ENCODE data around the gene TBX4.

Gene TBX4

DNA sequence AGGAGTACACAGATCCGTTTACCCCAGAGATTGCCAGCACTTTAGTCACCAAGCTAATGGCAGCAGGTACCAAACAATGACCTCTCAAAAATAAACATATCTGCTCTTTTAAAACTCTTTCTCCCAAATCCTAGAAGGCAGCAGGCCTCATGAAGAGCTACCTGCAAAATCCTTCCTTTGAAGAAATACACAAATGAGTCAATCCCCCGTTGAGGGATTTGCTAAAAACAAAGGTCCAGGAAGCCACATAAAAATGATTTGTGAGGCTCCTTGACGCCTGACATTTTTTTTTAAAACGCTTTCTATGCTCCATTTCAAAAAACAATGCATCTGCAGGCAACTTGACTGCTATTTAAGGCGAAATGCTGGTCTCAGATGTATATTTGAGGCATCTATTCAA, 80.6 kb downstream of the TBX4 start:
- no peak for DNase-seq (ENCODE audit: insufficient read length, low spot score)
- FAIRE-seq, result no peak
- TF ChIP-seq, protein P1, sequence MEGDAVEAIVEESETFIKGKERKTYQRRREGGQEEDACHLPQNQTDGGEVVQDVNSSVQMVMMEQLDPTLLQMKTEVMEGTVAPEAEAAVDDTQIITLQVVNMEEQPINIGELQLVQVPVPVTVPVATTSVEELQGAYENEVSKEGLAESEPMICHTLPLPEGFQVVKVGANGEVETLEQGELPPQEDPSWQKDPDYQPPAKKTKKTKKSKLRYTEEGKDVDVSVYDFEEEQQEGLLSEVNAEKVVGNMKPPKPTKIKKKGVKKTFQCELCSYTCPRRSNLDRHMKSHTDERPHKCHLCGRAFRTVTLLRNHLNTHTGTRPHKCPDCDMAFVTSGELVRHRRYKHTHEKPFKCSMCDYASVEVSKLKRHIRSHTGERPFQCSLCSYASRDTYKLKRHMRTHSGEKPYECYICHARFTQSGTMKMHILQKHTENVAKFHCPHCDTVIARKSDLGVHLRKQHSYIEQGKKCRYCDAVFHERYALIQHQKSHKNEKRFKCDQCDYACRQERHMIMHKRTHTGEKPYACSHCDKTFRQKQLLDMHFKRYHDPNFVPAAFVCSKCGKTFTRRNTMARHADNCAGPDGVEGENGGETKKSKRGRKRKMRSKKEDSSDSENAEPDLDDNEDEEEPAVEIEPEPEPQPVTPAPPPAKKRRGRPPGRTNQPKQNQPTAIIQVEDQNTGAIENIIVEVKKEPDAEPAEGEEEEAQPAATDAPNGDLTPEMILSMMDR (IDR thresholded peaks at IDR 0.05; ENCODE audit: insufficient read depth, missing control alignments), result no peak

DNA sequence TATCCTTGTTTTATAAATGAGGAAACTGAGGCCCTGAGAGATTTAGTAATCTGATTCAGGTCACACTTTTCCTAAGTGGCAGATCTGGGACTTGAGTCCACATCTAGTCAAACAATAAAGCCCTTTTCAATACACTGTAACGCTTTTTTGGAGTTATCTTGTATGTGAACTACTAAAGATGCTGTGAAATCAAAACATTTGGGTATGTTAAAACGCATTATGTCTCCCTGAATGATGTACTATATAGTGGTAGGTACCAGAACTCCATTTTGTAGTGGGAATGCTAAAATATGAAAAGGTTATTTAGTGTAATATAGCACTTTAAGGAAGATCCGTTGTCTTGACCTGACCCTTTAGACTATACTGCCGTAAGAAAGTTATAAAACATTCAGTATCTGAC, 81.6 kb downstream of the TBX4 start:
- DNase-seq (ENCODE audit: insufficient read length, low spot score) (no peak), FAIRE-seq (no peak)
- TF ChIP-seq, protein P1 (IDR thresholded peaks at IDR 0.05; ENCODE audit: insufficient read depth, missing control alignments), result no peak

DNA sequence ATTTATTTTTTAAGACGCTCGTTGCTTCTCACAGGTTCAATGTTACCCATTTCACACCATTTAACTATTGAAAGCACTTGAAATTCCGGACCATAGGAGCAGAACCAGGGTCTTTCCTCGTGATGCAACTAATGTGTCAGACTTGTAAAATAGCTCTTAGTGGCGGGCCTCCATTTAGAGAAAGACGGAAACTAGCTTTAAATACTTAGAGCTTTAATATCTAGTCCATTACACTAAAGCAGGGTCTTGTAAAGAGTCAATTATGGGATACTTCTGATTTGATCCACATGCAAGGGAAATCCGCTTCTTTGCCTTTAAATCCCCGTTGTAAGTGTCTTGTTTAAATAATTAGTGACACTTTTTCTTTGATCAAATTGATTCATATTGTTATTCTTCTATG, 82.2 kb downstream of the TBX4 start:
- no peak for DNase-seq (ENCODE audit: insufficient read length, low spot score)
- TF ChIP-seq, protein P1 (IDR thresholded peaks at IDR 0.05; ENCODE audit: insufficient read depth, missing control alignments), result no peak
- no peak for FAIRE-seq

Measured in D721Med (cell line).